ENCODE results near the gene ADCYAP1R1.

ADCYAP1R1 gene

DNA sequence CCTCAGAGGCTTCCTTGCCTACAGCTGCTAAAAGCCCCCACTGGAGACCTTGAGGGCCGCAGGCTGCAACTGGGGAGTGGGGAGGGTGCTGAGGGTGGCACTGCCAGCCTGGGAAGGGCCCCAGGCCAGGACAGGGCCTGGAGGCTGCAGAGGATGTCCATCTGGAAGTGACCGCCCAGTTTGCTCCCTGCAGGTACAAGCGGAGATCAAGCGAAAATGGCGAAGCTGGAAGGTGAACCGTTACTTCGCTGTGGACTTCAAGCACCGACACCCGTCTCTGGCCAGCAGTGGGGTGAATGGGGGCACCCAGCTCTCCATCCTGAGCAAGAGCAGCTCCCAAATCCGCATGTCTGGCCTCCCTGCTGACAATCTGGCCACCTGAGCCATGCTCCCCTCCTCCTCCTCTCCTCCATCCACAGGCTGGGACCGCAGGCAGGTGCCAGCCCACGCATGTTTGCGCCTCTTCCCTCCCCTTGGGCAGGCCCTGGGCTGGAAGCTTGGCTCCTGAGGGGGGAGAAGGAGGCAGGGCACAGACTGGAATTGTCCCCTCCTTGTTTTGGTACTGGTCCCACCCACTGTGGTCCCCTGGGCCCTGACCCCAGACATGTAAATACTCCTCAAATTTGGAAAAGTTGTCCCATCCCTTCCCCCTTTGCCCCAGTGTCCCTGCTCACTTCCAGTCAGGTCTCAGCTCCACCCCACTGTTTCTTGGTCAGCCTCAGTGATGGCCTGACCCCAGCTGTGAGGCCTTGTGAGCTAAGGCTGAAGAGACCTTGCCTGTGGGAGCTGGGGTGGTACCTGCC, 54.4 kb downstream of the ADCYAP1R1 start:
- DNase-seq (ENCODE audit: low spot score): no peak

- DNase-seq (ENCODE audit: low spot score): no peak
Measured at GRCh38 chr7:31107106-31108090, 55.3 kb downstream of the ADCYAP1R1 start.

DNA sequence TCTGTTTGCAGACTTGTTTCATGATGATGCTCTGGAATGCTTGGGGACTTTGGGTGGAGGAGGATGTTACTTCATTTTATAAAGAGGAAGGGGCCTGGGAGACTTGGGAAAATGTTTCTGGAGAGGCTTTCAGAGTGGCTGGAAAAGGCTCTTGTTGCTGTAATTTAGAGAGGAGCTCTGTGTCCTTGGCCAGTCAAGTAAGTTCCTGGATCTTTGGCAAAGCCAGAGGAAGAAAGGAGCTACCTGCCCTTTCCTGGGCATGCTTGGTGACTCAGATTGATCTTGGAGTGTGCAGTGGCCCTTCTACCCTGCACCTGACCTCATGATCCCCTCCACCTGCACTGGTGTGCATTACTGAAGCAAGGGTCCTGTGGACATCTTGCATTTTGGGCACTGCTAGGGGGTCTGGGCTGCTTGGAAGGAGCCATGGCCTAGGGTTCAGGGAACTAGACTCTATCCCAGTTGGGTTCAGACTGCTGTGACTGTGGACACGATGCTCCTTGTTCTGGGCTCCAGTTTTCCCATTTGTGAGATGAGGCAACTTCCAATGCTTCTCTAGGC, 56.1 kb downstream of the ADCYAP1R1 start:
- DNase-seq (ENCODE audit: low spot score): no peak

- DNase-seq (ENCODE audit: low spot score): no peak
Measured at GRCh38 chr7:31109751-31110150, 57.6 kb downstream of the ADCYAP1R1 start.

DNA sequence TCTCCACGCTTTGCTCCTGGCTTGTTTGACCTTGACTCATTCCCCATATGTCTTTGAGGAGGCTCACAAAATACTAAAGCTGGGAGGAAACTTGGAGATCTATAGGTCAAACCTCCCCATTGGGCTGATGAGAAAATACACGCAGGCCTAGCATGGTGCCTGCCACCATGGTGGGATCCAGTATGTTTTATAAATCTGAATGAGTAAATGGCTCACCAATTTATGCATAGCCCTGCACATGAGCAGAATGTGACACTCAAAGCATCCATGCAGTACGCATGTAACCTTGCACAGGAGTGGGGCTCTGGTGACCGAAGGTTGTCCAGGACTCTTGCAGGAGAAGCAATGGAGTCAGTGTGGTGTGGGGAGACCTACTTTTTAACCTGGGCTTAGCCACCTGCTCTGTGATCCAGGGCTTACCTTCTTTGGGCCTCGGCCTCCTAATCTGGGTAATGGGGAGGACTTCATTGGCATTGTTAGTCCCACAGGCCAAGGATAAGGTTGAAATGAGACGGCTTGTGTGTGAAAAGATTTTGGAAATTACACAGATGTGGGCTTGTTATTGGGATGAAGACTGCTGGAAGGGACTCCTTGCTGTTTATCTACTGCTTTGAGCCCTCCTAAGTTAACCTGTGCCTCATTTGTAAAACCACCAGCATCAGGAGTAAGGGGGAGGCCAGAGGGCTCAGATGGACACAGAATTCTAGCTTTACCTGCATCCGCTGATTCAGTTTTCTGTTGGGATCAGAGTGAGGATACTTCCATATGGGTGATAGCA, 58.4 kb downstream of the ADCYAP1R1 start:
- DNase-seq (ENCODE audit: low spot score): no peak

DNA sequence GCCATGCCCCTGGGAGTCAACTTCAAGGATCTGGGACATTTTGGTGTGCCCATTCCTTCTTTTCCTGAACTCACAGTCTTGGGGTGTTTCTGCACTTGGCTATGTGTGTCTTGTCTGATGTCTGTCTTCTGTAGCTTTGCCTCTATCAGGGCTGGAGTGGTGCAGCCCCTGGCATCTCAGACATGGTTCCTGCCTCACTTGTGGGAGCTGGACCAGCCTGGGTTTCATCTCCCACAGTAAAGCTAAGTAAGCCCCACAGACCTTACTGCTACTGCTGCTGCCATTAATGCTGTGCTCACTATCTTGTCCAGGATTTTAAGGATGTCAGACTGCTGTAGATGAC, 59.0 kb downstream of the ADCYAP1R1 start:
- DNase-seq (ENCODE audit: low spot score): no peak

DNA sequence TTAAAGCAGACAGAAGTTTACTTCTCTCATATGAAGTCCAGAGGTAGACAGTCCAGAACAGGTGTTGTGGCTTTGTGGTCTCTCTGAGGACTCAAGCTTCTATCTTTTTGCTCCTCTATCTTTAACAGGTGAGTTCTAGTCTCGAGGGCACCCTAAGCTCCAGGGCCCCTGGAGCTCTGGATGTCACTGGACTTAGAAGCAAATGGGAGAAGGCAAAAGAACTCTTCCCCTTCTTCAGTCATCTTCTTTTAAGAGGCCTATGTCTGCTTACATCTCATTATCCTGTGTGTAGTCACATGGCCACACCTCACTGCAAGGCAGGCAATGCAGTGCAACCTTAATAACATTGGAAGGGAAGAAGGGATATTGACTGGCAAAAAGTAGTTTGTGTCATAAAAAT, 61.6 kb downstream of the ADCYAP1R1 start:
- no peak for DNase-seq (ENCODE audit: low spot score)

GRCh38 chr7:31114593-31115343, 62.7 kb downstream of the ADCYAP1R1 start:
- peak; percentile 37 for DNase-seq (ENCODE audit: low spot score)

- DNase-seq (ENCODE audit: low spot score): no peak
Measured at GRCh38 chr7:31116615-31117014, 64.5 kb downstream of the ADCYAP1R1 start.

DNA sequence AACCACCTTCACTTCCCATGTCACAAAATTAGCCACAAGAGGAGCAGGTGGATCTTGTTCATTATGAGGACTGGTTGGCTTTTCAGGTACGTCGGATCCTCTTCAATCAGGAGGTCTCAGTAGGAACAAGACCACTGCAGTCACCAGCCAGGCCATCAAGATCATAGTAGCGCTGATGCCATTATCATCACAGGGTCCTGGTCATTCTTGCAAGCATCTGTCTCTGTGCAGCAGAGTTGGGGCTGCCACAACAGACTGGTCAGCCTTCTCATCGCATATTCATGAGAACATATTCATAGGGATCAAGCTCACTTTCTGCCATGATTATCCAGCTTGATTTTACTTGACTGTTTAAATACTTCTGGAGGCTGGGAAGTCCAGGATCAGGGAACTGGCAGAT, 67.1 kb downstream of the ADCYAP1R1 start:
- DNase-seq (ENCODE audit: low spot score): no peak

- no peak for DNase-seq (ENCODE audit: low spot score)
Measured at GRCh38 chr7:31120800-31121513, 68.8 kb downstream of the ADCYAP1R1 start.

DNA sequence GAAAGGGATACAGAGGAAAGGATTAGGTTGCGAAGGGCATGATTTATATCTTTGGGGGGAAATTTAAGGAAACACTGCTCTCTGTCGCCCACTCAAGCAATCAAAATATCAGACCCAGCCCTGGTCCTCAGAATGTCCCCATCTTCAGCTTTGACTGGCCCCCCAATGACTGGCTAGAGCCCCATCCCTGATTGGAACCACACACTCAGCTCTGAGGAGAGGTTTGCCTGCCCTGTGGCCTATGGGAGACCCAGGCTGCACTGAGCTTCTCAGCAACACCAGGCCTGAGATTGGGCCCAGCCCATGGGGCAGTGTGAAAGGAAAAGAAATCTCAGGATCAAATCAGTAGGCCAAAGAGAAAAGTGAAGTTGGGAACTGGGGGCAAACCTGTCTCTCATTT, 69.5 kb downstream of the ADCYAP1R1 start:
- DNase-seq (ENCODE audit: low spot score): no peak

DNA sequence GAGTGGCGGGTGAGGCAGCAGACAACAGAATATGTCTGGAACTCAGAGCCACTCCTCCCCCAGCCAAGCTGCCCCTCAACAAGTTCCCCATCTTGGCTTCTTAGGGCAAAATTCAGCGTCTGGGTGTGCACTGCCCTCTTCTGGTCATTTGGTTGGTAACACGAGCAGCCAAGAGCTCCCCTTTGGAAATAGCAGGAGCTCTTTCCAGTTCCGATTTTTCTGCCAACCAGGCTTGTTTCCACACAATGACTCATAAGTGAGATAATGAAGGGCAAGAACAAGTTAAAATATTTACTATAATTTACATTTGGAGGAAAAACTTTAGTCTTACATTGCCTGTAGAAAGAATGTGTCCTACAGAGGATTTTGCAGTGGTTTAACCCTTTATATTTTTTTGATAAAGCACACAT, 70.5 kb downstream of the ADCYAP1R1 start:
- peak; percentile 89 for DNase-seq (ENCODE audit: low spot score)

DNA sequence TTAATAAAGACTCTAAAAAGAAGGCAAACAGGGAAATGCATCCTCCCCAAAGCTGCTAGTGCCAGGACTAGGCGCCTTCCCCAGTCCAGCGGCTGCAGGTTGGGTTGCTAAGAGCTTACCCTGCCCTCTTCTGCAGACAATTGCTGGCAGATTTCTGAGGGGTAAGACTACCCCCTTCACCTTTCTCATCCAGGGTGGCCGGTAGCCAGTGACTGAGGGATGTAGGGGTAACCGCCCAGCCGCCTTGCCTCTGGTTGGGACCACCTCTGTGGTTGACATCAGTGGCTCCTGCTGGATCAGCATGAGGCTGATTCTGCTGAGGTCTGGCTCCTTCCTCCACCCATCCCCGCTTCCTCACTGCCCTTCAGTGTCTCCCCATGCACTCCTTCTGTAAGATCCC, 71.2 kb downstream of the ADCYAP1R1 start:
- no peak for DNase-seq (ENCODE audit: low spot score)

DNA sequence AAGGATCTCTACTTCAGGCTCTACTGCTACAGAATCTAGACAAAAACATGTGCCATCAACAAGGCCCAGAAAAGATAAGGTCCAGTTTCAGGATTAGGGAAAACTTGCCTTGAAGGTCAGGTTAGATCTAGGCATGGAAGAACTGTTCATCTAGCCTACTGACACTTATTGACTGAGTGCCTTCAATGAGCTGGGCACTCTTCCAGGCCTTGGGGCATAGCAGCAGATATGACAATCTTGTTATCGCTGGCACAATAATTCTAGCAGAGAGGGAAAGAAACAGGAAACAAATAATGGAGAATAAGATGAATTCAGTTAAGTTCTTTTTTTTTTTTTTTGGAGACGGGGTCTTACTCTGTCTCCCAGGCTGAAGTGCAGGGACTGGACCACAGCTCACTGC, 71.6 kb downstream of the ADCYAP1R1 start:
- DNase-seq (ENCODE audit: low spot score): no peak

DNA sequence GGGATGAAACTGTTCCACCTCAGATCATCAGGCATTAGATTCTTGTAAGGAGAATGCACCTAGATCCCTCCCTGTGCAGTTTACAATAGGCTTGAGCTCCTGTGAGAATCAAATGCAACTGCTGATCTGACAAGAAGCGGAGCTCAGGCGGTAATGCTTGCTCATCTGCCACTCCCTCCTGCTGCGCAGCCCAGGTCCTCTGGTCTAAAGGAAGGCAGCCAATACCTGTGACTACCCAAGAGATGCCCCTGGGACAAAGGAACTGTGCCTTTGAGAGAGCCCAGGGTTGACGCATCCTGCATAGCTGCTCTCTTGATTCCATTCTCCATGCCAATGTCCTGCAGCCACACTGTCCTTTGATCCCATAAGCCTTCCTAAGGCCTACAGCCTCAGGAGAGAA, 73.1 kb downstream of the ADCYAP1R1 start:
- DNase-seq (ENCODE audit: low spot score): no peak

- peak; percentile 36 for DNase-seq (ENCODE audit: low spot score)
Measured at GRCh38 chr7:31126976-31127375, 74.9 kb downstream of the ADCYAP1R1 start.

DNA sequence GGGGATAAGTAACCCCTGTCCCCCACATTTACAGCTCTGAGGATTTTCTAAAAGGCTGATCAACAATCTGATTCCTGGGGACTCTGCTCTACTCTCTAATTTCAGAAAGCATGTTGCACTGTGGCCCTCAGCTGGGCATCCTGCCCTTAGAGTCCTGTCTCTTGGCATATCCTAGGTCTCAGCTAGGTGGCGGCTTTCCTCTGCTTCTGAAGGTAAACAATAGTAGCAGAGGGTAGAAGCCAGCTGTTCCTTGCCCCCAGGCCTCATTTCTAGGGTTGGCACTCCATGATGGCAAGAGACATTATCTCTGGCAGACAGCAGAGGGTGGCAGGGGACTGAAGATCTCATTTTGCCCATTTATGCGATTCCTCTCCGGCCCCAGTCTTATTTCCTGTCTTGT, 77.0 kb downstream of the ADCYAP1R1 start:
- no peak for DNase-seq (ENCODE audit: low spot score)

GRCh38 chr7:31133497-31133896, 81.4 kb downstream of the ADCYAP1R1 start:
- DNase-seq (ENCODE audit: low spot score): no peak
